ENCODE data around the gene ERBB2.
"Not testable (repeated sequence)": the region's sequence is repeated elsewhere in the genome, so short reads cannot be mapped to it uniquely, and the experiment has no call there.

Gene ERBB2

DNA sequence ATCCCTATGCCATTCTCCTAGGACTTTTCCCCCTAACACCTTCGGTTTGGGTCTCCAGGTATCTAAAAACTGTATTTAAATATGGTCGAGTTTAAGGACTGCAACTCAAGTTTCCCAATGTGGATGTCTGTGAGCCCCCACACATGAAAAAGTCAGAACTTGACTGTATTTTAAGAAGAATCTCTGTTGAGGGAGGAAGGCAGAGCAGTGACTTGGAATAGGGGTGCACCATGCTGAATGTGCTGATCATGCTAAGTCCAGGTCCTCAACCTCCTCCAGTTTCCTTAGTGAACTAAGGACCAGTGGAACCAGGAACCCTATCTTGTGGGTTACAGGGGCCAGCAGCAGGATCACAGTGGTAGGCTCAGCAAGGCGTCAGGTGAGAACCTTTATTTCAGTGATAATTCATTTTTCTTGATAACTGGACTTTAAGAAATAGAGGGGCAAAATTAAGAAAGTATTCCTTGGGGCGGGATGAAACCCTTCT is 57.4 kb downstream of the ERBB2 start:
- no peak for DNase-seq (ENCODE audit: low read depth)
- TF ChIP-seq, protein P1, sequence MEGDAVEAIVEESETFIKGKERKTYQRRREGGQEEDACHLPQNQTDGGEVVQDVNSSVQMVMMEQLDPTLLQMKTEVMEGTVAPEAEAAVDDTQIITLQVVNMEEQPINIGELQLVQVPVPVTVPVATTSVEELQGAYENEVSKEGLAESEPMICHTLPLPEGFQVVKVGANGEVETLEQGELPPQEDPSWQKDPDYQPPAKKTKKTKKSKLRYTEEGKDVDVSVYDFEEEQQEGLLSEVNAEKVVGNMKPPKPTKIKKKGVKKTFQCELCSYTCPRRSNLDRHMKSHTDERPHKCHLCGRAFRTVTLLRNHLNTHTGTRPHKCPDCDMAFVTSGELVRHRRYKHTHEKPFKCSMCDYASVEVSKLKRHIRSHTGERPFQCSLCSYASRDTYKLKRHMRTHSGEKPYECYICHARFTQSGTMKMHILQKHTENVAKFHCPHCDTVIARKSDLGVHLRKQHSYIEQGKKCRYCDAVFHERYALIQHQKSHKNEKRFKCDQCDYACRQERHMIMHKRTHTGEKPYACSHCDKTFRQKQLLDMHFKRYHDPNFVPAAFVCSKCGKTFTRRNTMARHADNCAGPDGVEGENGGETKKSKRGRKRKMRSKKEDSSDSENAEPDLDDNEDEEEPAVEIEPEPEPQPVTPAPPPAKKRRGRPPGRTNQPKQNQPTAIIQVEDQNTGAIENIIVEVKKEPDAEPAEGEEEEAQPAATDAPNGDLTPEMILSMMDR (IDR thresholded peaks at IDR 0.05; ENCODE audit: insufficient read depth, low read depth, low read length, missing control alignments) = no peak
- no peak overlapping the region for H3K4me3 ChIP-seq (ENCODE audit: low read length)

DNA sequence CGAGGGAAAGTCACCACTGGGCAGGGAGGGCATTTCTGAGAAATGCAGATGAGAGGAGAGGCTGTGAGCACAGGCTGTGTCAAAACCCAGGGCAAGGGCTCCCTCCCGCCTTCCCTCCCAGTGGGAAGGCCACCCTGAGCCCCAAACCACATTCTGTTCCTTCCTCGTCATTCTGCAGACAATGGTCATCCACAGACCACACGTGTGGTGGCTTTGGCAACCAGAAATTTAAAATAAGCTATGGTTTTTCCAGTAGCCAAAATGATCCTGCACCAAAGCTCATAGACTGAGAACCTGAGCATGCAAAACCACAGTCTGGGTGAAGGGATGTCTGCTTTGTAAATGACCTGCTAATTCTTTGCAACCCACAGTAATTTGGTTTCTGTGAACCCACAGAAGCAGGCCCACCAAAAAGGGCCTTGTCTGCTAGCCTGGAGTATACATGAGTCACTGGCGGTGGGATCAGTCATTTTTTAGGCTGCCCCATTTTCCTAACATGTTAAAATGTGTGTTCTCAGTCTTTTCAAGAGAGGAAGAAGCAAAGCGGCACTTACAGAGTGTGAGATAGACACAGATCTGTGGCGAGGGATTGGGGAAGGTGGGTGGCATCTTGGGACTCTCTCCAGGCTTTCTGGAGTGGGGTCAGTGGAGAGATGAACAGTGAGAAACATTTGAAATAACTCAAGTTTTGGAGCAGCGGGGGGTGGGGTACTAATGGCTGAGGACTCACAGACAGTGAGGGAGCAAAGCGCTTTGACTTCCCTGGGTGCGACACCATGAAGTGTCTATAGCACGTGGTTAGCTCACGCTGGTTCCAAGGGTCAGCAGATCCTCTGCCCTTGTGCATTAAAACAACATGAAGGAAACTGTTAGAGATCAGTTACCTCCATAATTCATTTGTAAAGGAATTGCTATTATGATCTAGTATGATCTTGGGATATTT is 58.3 kb downstream of the ERBB2 start:
- H3K4me3 ChIP-seq (ENCODE audit: low read length) = no peak overlapping the region
- TF ChIP-seq, protein P1 (IDR thresholded peaks at IDR 0.05; ENCODE audit: insufficient read depth, low read depth, low read length, missing control alignments) = no peak
- no peak for DNase-seq (ENCODE audit: low read depth)

DNA sequence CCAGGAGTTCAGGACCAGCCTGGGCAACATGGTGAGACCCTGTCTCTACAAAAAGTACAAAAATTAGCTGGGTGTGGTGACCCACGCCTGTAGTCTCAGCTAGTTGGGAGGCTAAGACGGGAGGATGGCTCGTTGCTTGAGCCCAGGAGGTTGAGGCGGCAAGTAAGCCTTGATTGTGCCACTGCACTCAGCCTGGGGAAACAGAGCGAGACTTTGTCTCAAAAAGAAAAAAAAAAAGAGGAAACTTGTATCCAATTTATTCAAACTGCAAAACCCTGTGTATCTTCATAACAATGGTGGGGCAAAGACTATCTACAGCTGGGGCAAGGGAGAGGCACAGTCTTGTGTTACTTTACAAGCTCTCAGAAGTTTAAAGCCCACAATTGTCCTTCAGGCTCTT is 59.3 kb downstream of the ERBB2 start:
- DNase-seq (ENCODE audit: low read depth) = no peak
- TF ChIP-seq, protein P1 (IDR thresholded peaks at IDR 0.05; ENCODE audit: insufficient read depth, low read depth, low read length, missing control alignments) = no peak
- H3K4me3 ChIP-seq (ENCODE audit: low read length) = no peak overlapping the region

DNA sequence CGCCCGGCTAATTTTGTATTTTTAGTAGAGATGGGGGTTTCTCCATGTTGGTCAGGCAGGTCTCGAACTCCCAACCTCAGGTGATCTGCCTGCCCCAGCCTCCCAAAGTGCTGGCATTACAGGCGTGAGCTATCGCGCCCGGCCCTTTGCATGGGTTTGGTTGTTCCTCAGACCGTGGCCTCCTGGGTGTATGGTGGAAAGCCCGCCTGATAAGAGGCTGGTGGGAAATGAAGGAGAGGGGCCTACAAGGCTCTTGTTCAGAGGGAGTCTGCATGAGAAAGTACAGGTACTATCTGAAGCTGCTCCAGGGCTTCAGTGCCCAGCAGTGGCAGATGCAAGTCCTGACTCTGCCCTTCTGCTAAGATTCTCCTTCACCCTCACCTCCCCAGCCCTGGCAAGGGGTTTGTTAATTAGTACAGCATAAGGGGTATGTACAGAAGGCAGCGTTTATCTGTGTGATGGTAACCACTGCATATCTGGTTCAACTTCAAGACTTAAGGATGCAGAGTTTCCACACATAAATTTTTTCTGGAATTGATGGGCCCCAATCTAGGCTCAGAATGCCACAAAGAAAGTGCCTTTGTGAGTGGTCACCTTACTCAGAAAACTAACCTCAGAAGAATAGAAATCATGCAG is 62.1 kb downstream of the ERBB2 start:
- TF ChIP-seq, protein P1 (IDR thresholded peaks at IDR 0.05; ENCODE audit: insufficient read depth, low read depth, low read length, missing control alignments) = no peak
- no peak overlapping the region for H3K4me3 ChIP-seq (ENCODE audit: low read length)
- no peak for DNase-seq (ENCODE audit: low read depth)

DNA sequence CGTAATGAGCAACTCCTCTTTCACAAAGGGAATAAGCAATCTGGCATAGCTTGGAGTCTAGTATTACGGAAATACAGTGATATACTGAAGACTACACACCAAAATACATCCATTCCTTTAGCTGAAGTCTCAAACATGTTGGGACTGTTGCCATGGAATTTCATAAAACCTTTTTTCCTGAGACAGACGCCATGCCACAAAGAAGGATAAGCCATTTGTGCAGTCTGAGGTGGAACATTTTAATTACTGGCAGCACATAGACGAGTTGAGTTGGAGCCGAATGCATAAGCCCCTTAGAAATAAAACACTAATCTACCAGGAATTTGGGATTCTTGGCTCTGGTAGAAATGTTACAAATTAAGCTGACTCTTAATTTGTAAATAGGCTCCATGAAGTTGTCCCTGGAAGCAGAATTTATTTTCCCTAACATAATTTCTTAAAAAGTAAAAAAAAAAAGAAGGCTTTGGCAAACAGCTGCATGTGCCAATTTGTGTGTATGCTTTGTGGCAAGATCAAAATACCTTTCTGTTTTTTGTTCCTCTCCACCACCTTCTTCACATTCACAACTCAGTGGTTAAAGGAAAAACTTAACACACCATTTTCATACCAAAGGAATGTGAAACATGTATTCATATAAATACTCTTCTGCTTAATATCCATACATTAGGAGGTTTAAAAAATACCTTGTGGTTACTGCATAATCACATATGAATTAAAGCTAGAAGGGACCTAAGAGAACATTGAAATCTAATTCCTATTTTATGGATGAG is 63.4 kb downstream of the ERBB2 start:
- TF ChIP-seq, protein P1 (IDR thresholded peaks at IDR 0.05; ENCODE audit: insufficient read depth, low read depth, low read length, missing control alignments) = no peak
- no peak overlapping the region for H3K4me3 ChIP-seq (ENCODE audit: low read length)
- DNase-seq (ENCODE audit: low read depth) = no peak

DNA sequence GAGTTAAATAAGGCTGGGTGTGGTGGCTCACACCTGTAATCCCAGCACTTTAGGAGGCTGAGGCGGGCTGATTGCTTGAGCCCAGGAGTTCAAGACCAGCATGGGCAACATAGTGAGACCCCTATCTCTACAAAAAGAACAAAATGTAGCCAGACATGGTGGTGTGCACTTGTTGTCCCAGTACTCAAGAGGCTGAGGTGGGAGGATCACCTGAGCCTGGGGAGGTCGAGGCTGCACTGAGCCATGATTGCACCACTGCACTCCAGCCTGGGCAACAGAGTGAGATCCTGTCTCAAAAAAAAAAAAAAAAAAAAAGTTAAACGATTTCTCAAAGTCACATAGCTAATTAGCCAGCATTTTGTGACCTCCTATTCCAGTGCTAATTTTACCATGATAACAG is 64.3 kb downstream of the ERBB2 start:
- H3K4me3 ChIP-seq (ENCODE audit: low read length); DNase-seq (ENCODE audit: low read depth): not testable (repeated sequence)

DNA sequence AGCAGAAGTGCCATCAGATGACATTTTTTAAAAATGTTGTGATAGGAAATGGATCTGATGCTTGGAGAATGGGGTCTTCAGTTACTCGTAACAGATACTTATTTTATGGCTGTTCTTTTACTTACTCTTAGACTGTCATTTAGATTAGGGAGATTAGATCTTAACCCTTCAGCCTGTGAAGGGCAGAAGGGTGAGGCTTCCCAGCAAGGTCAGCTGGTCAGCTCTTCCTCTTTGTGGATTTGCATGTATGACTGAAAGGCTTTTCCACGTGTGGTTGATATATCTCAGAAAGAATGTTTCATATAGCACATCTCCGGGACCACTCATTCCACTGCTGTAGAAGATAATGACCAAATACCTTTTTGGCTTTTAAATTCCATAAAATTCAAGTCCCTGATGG is 65.3 kb downstream of the ERBB2 start:
- no peak overlapping the region for H3K4me3 ChIP-seq (ENCODE audit: low read length)
- no peak for DNase-seq (ENCODE audit: low read depth)
- TF ChIP-seq, protein P1 (IDR thresholded peaks at IDR 0.05; ENCODE audit: insufficient read depth, low read depth, low read length, missing control alignments) = no peak

Measured in epithelial cell of esophagus (primary cell).